GM12865 (cell line): Measurements from ENCODE around the gene OR13C9.
"Not testable (repeated sequence)": the region's sequence is repeated elsewhere in the genome, so short reads cannot be mapped to it uniquely, and the experiment has no call there.

Source experiments
- DNase-seq: peaks from one replicate; pipeline ENCODE4 v3.0.0; 2010; ENCODE audit warnings: low read depth
- H3K4me3 ChIP-seq: 2 replicates; pipeline ENCODE4 v1.5.1; 2011; ENCODE audit warnings: mild to moderate bottlenecking, low read depth, low read length, control low read depth
- TF ChIP-seq, protein P1 (sequence below): IDR thresholded peaks from 2 replicates; pipeline ENCODE4 v1.5.1; 2011; ENCODE audit warnings: low read length, control low read depth, low read depth, inconsistent platforms; ENCODE audit not compliant: insufficient read depth; ENCODE audit errors: missing control alignments

The OR13C9 gene

DNA sequence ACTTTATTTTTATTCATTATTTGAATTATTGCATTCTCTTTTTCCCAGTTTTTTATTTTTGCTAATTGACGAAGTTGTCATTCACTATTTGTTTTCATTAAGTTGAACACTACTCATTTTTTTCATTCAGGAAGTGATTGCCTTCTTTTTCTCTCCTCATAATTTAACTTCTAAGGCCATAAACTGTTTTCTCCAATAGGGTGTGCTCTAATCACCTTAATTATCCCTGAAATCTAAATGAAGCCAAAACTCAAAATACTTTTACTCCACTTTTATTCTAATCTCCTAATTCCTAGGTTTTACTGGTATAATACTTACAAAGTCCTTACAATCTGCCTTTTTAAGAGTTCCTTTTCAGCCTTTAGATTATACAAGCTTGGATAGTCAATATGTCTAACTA, 9.7 kb downstream of the OR13C9 start:
- TF ChIP-seq, protein P1, sequence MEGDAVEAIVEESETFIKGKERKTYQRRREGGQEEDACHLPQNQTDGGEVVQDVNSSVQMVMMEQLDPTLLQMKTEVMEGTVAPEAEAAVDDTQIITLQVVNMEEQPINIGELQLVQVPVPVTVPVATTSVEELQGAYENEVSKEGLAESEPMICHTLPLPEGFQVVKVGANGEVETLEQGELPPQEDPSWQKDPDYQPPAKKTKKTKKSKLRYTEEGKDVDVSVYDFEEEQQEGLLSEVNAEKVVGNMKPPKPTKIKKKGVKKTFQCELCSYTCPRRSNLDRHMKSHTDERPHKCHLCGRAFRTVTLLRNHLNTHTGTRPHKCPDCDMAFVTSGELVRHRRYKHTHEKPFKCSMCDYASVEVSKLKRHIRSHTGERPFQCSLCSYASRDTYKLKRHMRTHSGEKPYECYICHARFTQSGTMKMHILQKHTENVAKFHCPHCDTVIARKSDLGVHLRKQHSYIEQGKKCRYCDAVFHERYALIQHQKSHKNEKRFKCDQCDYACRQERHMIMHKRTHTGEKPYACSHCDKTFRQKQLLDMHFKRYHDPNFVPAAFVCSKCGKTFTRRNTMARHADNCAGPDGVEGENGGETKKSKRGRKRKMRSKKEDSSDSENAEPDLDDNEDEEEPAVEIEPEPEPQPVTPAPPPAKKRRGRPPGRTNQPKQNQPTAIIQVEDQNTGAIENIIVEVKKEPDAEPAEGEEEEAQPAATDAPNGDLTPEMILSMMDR, result no peak
- no peak overlapping the region for H3K4me3 ChIP-seq
- DNase-seq, result no peak

DNA sequence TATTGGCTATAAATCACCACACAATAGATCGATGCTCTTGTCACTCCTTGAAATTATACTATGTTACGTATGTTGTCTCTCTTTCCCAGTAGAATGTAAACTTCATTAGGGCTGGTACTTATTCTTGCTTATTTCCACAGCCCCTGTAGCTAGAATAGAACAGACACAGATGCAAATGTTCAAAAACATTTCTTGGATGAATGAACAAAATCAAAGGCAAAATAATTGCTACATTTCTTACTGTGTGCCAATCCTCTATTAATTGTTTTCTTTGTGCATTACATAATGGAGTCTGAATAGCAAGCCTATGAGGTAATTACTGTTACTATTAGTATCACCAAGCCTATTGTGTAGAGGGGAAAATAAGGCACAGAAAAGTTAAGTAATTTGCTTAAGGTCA, 11.9 kb downstream of the OR13C9 start:
- no peak for DNase-seq
- H3K4me3 ChIP-seq, result no peak overlapping the region
- TF ChIP-seq, protein P1, result no peak

DNA sequence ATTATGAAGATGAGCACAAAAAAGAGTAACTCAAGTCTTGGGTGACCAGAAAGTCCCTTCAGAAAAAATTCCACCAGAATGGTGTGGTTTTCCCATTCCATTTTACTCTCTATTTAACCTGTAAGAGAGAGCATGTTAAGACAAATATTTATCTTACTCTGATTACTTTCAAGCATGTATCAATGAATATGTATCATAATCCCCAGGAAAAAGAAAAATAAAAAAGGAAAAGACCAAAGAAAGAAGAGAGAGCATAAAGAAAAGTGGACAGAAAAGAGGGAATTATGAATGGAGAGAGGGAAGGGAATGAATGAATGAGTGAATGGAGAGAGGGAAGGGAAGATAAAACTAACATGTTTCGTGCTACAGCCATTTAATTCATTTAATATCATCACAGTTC, 12.5 kb downstream of the OR13C9 start, which contains the start of gene OR13C2:
Gene OR13C2, minus strand, starts transcription at position 101 of the 400 bp plus-strand sequence. Its CDS starts 0 bp downstream, at position 101.
- not testable (repeated sequence) for H3K4me3 ChIP-seq, DNase-seq

DNA sequence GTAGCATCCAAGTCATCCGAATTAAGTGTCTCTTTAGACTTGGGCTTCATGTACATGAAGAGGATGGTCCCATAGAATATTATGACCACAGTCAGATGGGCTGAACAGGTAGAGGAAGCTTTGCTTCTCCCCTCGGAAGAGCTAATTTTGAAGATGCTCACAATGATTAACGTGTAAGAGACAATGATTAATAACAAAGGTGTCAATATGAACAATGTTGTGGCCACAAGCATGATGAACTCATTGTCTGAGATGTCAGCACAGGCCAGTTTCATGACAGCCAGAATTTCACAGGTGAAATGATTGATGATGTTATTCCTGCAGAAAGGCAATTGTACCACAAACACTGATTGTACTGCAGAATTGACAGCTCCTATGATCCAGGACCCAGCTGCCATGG, 13.2 kb downstream of the OR13C9 start:
- H3K4me3 ChIP-seq, result no peak overlapping the region
- TF ChIP-seq, protein P1, result no peak
- DNase-seq, result no peak

DNA sequence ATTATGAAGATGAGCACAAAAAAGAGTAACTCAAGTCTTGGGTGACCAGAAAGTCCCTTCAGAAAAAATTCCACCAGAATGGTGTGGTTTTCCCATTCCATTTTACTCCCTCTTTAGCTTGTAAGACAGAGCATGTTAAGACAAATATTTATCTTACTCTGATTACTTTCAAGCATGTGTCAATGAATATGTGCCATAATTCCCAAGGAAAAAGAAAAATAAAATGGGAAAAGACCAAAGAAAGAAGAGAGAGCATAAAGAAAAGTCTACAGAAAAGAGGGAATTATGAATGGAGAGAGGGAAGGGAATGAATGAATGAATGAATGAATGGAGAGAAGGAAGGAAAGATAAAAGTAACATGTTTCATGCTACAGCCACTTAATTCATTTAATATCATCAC, 18.7 kb downstream of the OR13C9 start, which contains the start of gene OR13C5:
Gene OR13C5, minus strand, starts transcription at position 101 of the 400 bp plus-strand sequence. Its CDS starts 0 bp downstream, at position 101.
- DNase-seq, H3K4me3 ChIP-seq: not testable (repeated sequence)

DNA sequence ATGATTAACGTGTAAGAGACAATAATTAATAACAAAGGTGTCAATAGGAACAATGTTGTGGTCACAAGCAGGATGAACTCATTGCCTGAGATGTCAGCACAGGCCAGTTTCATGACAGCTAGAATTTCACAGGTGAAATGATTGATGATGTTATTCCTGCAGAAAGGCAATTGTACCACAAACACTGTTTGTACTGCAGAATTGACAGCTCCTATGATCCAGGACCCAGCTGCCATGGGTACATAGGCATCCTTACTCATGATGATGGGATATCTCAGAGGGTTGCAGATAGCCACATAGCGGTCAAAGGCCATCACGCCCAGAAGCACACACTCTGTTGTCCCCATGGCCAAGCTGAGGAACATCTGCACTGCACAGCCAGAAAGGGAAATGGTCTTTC, 19.3 kb downstream of the OR13C9 start:
- H3K4me3 ChIP-seq, DNase-seq: not testable (repeated sequence)

DNA sequence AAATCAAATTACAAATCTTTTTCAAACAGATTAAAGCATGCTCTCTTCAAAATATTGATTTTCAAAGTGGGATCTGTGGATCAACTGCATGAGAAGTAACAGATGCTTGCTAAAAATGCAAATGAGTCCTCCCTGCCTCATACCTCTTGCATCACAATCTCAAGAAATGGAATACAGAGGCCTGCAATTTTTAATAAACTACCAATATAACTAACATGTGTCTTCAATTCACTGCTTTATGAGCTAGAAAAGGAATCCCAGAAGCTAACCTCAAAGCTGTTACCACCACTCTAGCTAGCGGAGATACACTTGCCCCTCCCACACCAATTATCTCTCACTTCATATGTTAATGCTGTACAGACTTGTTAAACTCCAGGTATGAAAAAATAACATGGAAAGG, 28.4 kb downstream of the OR13C9 start:
- no peak overlapping the region for H3K4me3 ChIP-seq
- DNase-seq, result no peak
- TF ChIP-seq, protein P1, result no peak

DNA sequence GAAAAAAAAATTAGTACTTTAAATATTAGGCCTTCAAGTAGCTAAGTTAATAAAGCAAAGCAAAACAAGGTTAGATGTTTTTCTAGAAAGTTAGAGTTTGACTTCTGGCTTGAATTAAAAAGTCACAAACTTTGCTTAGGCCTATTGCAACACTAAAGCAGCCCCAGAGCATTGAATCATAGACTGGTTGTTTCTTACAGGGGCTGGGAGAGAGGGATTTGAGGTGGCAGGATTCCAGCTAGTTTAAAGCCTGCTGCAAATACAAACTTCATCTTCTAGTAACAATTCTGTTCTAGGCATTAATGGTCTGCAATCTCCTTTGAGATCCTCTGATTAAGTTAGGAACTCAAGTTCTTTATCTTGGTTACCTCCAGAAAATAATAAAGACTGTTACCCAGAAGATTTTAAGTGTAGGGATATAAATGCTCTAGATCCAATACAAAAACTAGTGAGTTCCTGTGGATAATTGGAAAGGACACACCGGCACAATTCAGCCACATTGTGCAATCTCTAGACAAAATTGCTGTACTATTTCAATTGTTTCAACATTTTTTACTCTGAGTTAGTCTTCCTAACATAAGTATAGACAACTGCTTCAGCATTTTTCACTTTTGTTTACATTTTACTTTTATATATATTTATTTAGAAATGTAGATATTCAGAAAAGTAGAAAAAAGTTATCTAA, 31.4 kb downstream of the OR13C9 start:
- DNase-seq, result no peak
- H3K4me3 ChIP-seq, result no peak overlapping the region
- TF ChIP-seq, protein P1, result no peak
